ENCODE results near the gene ETAA1.

- TF ChIP-seq CTCF (IDR thresholded peaks at IDR 0.05; ENCODE audit: control extremely low read depth in 1 of 3, insufficient read depth in 1 of 3, low read depth in 1 of 3, low read length in 3 of 3) (no peak), POLR2A (IDR thresholded peaks at IDR 0.05; ENCODE audit: control extremely low read depth in 1 of 2, low read depth in 2 of 2, low read length in 2 of 2) (no peak), ZNF274 (IDR thresholded peaks at IDR 0.05; ENCODE audit: borderline replicate concordance, extremely low read depth, low read length) (no peak), HDAC6 (IDR thresholded peaks at IDR 0.05; ENCODE audit: low read depth, low read length) (no peak), BACH1 (IDR thresholded peaks at IDR 0.05; ENCODE audit: low read length) (no peak), RAD21 (IDR thresholded peaks at IDR 0.05 in 1 of 2, conservative IDR thresholded peaks at IDR 0.05 in 1 of 2; ENCODE audit: low read depth in 2 of 2, low read length in 2 of 2) (no peak), KDM5A (IDR thresholded peaks at IDR 0.05; ENCODE audit: low read length) (no peak), CEBPB (IDR thresholded peaks at IDR 0.05; ENCODE audit: low read depth, low read length) (no peak), EP300 (IDR thresholded peaks at IDR 0.05; ENCODE audit: borderline replicate concordance in 1 of 2, low read depth in 2 of 2, low read length in 2 of 2) (no peak), EGR1 (IDR thresholded peaks at IDR 0.05; ENCODE audit: borderline replicate concordance, low read depth, low read length) (no peak), JUND (IDR thresholded peaks at IDR 0.05; ENCODE audit: low read length) (no peak), TEAD4 (IDR thresholded peaks at IDR 0.05; ENCODE audit: low read depth, low read length) (no peak)
- TF ChIP-seq, protein P1, sequence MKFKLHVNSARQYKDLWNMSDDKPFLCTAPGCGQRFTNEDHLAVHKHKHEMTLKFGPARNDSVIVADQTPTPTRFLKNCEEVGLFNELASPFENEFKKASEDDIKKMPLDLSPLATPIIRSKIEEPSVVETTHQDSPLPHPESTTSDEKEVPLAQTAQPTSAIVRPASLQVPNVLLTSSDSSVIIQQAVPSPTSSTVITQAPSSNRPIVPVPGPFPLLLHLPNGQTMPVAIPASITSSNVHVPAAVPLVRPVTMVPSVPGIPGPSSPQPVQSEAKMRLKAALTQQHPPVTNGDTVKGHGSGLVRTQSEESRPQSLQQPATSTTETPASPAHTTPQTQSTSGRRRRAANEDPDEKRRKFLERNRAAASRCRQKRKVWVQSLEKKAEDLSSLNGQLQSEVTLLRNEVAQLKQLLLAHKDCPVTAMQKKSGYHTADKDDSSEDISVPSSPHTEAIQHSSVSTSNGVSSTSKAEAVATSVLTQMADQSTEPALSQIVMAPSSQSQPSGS (IDR thresholded peaks at IDR 0.05; ENCODE audit: low read length) = no peak
- TF ChIP-seq, protein P2, sequence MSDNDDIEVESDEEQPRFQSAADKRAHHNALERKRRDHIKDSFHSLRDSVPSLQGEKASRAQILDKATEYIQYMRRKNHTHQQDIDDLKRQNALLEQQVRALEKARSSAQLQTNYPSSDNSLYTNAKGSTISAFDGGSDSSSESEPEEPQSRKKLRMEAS (IDR thresholded peaks at IDR 0.05) = no peak
These were observed 19.0 kb downstream of the ETAA1 start for GRCh38 chr2:67416136-67416535.

All from H1 (cell line).